Activated naive CD4-positive, alpha-beta T cell treated with anti-CD3 and anti-CD28 coated beads, Interleukin-2, amount 50 U/mL, for 72 hours (primary cell): ENCODE results near the gene TTLL3. TPM values are rescaled to one million over a fixed set of nuclear protein-coding genes. Genes with fewer than 3 reads are reported as not detected.
A peak's percentile ranks its signal among the peaks of the same experiment; 100 is the strongest.

ENCODE experiments used
- ATAC-seq, 2 donors: fragments of 150-1000 bp; cut with Tn5 transposase; 2 replicates each; pipeline ENCODE4 v1.10.0; 2021; ENCODE audit warnings: mild to moderate bottlenecking in 2 of 2, moderate library complexity in 2 of 2
- DNase-seq, 2 donors: peaks; one replicate each; pipeline ENCODE4 v3.0.0; 2021 to 2022; ENCODE audit warnings: low spot score in 2 of 2
- H3K27ac Mint-ChIP-seq, 2 donors: one replicate each; pipeline ENCODE4 v1.8.0; 2022; ENCODE audit warnings: mild to moderate bottlenecking in 2 of 2, mixed read lengths in 2 of 2
- H3K36me3 Mint-ChIP-seq, 2 donors: one replicate each; pipeline ENCODE4 v1.8.0; 2022; ENCODE audit warnings: mixed read lengths in 2 of 2
- H3K9me3 Mint-ChIP-seq, 2 donors: one replicate each; pipeline ENCODE4 v1.8.0; 2022; ENCODE audit warnings: mixed read lengths in 2 of 2
- total RNA-seq, 2 donors: library from RNA; stranded (reverse); gene quantifications; one replicate each; pipeline ENCODE4 v1.2.3, GENCODE V29; 2022

The TTLL3 gene
- total RNA-seq, 2 donors from 2014 or later, result 78.1 to 121 TPM

GRCh38 chr3:9778143-9779074 lies 31.7 kb upstream of the TTLL3 start:
- Mint-ChIP-seq H3K36me3 (peaks cover 21 to 26% of the 10 kb centered on the region in 2 donors), H3K9me3 (peaks cover 0 to 3% of the 10 kb centered on the region in 2 donors), H3K27ac (peak overlapping the region; percentile 95 to 98)
- DNase-seq (peak; percentile 59 to 66), ATAC-seq (peak; percentile 86 to 94)

GRCh38 chr3:9779075-9779593 lies 30.9 kb upstream of the TTLL3 start:
- peak overlapping the region; percentile 95 to 98 for H3K27ac Mint-ChIP-seq
- DNase-seq (no peak), ATAC-seq (no peak)
- H3K36me3 Mint-ChIP-seq, result peaks cover 21 to 26% of the 10 kb centered on the region in 2 donors
- H3K9me3 Mint-ChIP-seq, result peaks cover 0 to 3% of the 10 kb centered on the region in 2 donors

GRCh38 chr3:9779721-9780457 lies 30.2 kb upstream of the TTLL3 start:
- peak overlapping the region; percentile 95 to 98 for H3K27ac Mint-ChIP-seq
- DNase-seq (peak; percentile 41 to 72), ATAC-seq (peak; percentile 50 to 64)
- peaks cover 0 to 3% of the 10 kb centered on the region in 2 donors for H3K9me3 Mint-ChIP-seq
- peaks cover 21 to 27% of the 10 kb centered on the region in 2 donors for H3K36me3 Mint-ChIP-seq

GRCh38 chr3:9780458-9780812 lies 29.6 kb upstream of the TTLL3 start:
- ATAC-seq (no peak), DNase-seq (no peak)
- peaks cover 22 to 32% of the 10 kb centered on the region in 2 donors for H3K36me3 Mint-ChIP-seq
- H3K27ac Mint-ChIP-seq, result peak overlapping the region; percentile 95 to 98
- peaks cover 0 to 3% of the 10 kb centered on the region in 2 donors for H3K9me3 Mint-ChIP-seq

GRCh38 chr3:9780910-9781309 lies 29.2 kb upstream of the TTLL3 start:
- ATAC-seq, result no peak
- DNase-seq, result no peak
- Mint-ChIP-seq H3K27ac (peak overlapping the region; percentile 95 to 98), H3K9me3 (peaks cover 0 to 3% of the 10 kb centered on the region in 2 donors), H3K36me3 (peaks cover 24 to 36% of the 10 kb centered on the region in 2 donors)

- no peak overlapping the region for H3K27ac Mint-ChIP-seq
- no peak for ATAC-seq
- peaks cover 0 to 3% of the 10 kb centered on the region in 2 donors for H3K9me3 Mint-ChIP-seq
- peaks cover 30 to 41% of the 10 kb centered on the region in 2 donors for H3K36me3 Mint-ChIP-seq
- DNase-seq, result no peak
Measured at GRCh38 chr3:9781551-9781950, 28.5 kb upstream of the TTLL3 start.

GRCh38 chr3:9781978-9782603 lies 28.0 kb upstream of the TTLL3 start:
- peaks cover 30 to 47% of the 10 kb centered on the region in 2 donors for H3K36me3 Mint-ChIP-seq
- DNase-seq (no peak), ATAC-seq (no peak)
- peak overlapping the region; percentile 4 to 61 for H3K27ac Mint-ChIP-seq
- H3K9me3 Mint-ChIP-seq, result peaks cover 0 to 3% of the 10 kb centered on the region in 2 donors

GRCh38 chr3:9782770-9783169 lies 27.3 kb upstream of the TTLL3 start:
- peak overlapping the region in 1 of 2 donors; percentile 61 for H3K27ac Mint-ChIP-seq
- DNase-seq (no peak), ATAC-seq (no peak)
- H3K36me3 Mint-ChIP-seq, result peaks cover 34 to 49% of the 10 kb centered on the region in 2 donors
- H3K9me3 Mint-ChIP-seq, result peaks cover 0 to under 1% of the 10 kb centered on the region in 2 donors

GRCh38 chr3:9783954-9784353 lies 26.1 kb upstream of the TTLL3 start:
- Mint-ChIP-seq H3K36me3 (peaks cover 36 to 54% of the 10 kb centered on the region in 2 donors), H3K9me3 (no peaks in the 10 kb centered on the region), H3K27ac (no peak overlapping the region)
- DNase-seq, result no peak
- no peak for ATAC-seq

- no peaks in the 10 kb centered on the region for H3K9me3 Mint-ChIP-seq
- H3K27ac Mint-ChIP-seq, result no peak overlapping the region
- H3K36me3 Mint-ChIP-seq, result peaks cover 45 to 55% of the 10 kb centered on the region in 2 donors
- no peak for DNase-seq
- ATAC-seq, result no peak
Measured at GRCh38 chr3:9784965-9785364, 25.1 kb upstream of the TTLL3 start.

- no peaks in the 10 kb centered on the region for H3K9me3 Mint-ChIP-seq
- peaks cover 49 to 60% of the 10 kb centered on the region in 2 donors for H3K36me3 Mint-ChIP-seq
- peak overlapping the region in 1 of 2 donors; percentile 76 for H3K27ac Mint-ChIP-seq
- no peak for ATAC-seq
- no peak for DNase-seq
Measured at GRCh38 chr3:9785602-9786001, 24.5 kb upstream of the TTLL3 start.

GRCh38 chr3:9786209-9786739 lies 23.8 kb upstream of the TTLL3 start:
- H3K9me3 Mint-ChIP-seq, result no peaks in the 10 kb centered on the region
- H3K36me3 Mint-ChIP-seq, result peaks cover 44 to 66% of the 10 kb centered on the region in 2 donors
- no peak for DNase-seq
- no peak for ATAC-seq
- H3K27ac Mint-ChIP-seq, result peak overlapping the region in 1 of 2 donors; percentile 62

GRCh38 chr3:9786825-9787669 lies 23.0 kb upstream of the TTLL3 start:
- no peak for ATAC-seq
- no peaks in the 10 kb centered on the region for H3K9me3 Mint-ChIP-seq
- H3K27ac Mint-ChIP-seq, result peak overlapping the region; percentile 73 to 75
- H3K36me3 Mint-ChIP-seq, result peaks cover 46 to 67% of the 10 kb centered on the region in 2 donors
- DNase-seq, result no peak

GRCh38 chr3:9787714-9788113 lies 22.3 kb upstream of the TTLL3 start:
- peak overlapping the region; percentile 73 to 75 for H3K27ac Mint-ChIP-seq
- ATAC-seq, result peak; percentile 66 to 72
- DNase-seq, result peak in 1 of 2 donors; percentile 42
- peaks cover 40 to 64% of the 10 kb centered on the region in 2 donors for H3K36me3 Mint-ChIP-seq
- no peaks in the 10 kb centered on the region for H3K9me3 Mint-ChIP-seq

GRCh38 chr3:9791127-9791526 lies 18.9 kb upstream of the TTLL3 start:
- ATAC-seq (no peak), DNase-seq (no peak)
- Mint-ChIP-seq H3K9me3 (no peaks in the 10 kb centered on the region), H3K27ac (peak overlapping the region in 1 of 2 donors; percentile 98), H3K36me3 (peaks cover 54 to 78% of the 10 kb centered on the region in 2 donors)
